Fibroblast of mammary gland (primary cell): ENCODE measurements around the gene NINJ2.
A peak's percentile ranks its signal among the peaks of the same experiment; 100 is the strongest.

Experiments used
- DNase-seq: peaks from one replicate; pipeline ENCODE4 v3.0.0-alpha.2; 2010; ENCODE audit warnings: low read depth
- H3K4me3 ChIP-seq: 2 replicates; pipeline ENCODE4 v1.5.1; 2011; ENCODE audit warnings: low read depth, mild to moderate bottlenecking, low read length, moderate library complexity; ENCODE audit not compliant: control insufficient read depth
- TF ChIP-seq, protein P1 (sequence below): conservative IDR thresholded peaks from 2 replicates; pipeline ENCODE4 v1.5.1; 2011; ENCODE audit warnings: low read depth, low read length, inconsistent platforms; ENCODE audit not compliant: control insufficient read depth, insufficient read depth

Gene NINJ2

DNA sequence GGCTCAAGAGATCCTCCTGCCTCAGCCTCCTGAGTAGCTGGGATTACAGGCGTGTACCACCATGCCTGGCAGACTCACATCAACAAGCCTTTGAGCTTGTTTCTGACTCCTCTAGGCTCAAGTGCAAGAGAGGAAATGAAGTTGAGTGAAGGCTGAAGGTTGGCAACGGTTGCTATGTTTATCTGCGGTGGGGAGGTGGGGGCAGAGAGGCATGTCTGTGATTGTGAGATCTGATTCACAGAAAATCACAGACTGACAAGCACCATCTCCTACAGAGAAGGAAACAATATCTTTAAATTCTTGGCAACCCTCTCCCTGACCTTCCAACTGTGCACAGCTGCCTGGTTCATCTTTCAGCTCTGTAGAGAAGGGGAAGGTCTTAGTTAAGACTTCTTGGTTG, 22.1 kb upstream of the NINJ2 start:
- no peak for DNase-seq
- no peak overlapping the region for H3K4me3 ChIP-seq
- TF ChIP-seq, protein P1, sequence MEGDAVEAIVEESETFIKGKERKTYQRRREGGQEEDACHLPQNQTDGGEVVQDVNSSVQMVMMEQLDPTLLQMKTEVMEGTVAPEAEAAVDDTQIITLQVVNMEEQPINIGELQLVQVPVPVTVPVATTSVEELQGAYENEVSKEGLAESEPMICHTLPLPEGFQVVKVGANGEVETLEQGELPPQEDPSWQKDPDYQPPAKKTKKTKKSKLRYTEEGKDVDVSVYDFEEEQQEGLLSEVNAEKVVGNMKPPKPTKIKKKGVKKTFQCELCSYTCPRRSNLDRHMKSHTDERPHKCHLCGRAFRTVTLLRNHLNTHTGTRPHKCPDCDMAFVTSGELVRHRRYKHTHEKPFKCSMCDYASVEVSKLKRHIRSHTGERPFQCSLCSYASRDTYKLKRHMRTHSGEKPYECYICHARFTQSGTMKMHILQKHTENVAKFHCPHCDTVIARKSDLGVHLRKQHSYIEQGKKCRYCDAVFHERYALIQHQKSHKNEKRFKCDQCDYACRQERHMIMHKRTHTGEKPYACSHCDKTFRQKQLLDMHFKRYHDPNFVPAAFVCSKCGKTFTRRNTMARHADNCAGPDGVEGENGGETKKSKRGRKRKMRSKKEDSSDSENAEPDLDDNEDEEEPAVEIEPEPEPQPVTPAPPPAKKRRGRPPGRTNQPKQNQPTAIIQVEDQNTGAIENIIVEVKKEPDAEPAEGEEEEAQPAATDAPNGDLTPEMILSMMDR, result no peak

- TF ChIP-seq, protein P1, result no peak
- no peak overlapping the region for H3K4me3 ChIP-seq
Measured at GRCh38 chr12:684416-684815, 21.2 kb upstream of the NINJ2 start.

DNA sequence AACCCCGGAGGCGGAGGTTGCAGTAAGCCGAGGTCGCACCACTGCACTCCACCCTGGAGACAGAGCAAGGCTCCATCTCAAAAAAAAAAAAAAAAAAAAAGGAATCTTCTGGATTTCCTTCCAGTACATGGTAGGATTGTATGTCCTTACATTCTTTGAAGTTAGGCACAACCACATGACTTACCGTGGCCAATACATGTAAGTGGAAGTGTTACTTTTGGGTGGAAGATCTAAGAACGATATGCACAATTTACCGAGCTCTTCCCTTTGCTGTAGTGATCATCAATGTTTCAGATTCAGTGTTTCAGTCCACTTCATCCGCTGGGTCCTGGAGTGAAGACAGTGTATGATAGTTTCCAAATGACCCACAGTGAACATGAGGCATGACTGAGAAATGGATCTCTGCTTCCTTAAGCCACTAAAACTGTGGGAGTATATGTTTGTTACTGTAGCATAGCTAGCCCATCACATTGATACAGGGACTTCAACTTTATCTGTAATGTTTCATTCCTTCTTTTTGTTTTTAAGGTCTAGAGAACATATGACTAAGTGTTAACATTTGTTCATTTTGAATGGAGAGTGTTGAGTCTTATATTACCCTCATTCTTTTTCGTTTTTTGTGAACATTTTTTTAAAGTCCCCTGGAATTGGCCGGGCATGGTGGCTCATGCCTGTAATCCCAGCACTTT, 18.5 kb upstream of the NINJ2 start:
- TF ChIP-seq, protein P1, result no peak
- no peak for DNase-seq
- H3K4me3 ChIP-seq, result no peak overlapping the region

More at GRCh38 chr12:684416-684815, 21.2 kb upstream of the NINJ2 start:
- no peak for DNase-seq

- no peak overlapping the region for H3K4me3 ChIP-seq
- TF ChIP-seq, protein P1, result no peak
- no peak for DNase-seq
Measured at GRCh38 chr12:678747-679712, 15.8 kb upstream of the NINJ2 start.

DNA sequence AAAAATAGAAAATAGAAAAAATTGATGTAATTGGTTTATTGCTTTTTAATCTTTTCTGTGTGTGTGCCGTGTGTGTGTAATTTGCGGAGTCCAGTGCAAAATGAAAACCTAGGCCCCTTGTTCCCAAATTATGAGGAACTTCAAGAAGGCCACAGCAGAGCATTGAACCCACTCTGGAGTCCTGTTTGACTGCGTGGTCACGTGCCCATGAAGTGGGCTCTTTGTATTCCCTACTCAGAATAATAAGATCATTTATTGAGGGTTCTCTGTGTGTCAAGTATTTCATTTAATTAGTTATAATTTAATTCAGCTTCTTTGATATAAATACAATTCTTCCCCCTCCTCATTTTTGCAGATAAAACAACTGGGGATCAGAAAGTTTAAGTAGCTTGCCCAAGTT, 12.3 kb upstream of the NINJ2 start:
- no peak for DNase-seq
- no peak overlapping the region for H3K4me3 ChIP-seq
- TF ChIP-seq, protein P1, result no peak

DNA sequence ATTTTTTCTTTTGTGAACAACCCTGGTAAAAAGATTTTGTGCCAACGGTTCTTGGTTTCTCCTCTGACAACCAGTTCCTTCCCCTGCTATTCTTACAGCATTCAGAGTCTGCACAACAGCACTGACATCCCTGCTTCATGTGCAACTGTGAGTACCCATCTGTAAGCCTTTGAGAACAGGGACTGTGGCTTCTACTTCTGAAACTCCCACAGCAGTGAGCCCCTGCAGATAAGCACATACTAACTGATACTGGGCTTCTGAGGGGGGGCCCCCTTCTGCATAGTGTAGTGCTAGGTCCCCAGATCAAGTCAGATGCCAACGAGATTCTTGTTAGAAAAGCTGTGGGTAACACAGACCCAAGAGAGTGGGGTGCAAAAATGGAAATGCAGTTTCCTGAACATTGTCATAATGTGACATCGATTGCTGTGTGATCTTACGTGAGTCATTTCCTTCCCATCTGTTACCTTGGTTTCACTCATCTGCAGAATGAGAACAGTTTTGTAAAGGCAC, 11.1 kb upstream of the NINJ2 start:
- TF ChIP-seq, protein P1, result no peak
- peak; percentile 24 for DNase-seq
- no peak overlapping the region for H3K4me3 ChIP-seq
